ENCODE data around the gene CRYL1.

Gene CRYL1

DNA sequence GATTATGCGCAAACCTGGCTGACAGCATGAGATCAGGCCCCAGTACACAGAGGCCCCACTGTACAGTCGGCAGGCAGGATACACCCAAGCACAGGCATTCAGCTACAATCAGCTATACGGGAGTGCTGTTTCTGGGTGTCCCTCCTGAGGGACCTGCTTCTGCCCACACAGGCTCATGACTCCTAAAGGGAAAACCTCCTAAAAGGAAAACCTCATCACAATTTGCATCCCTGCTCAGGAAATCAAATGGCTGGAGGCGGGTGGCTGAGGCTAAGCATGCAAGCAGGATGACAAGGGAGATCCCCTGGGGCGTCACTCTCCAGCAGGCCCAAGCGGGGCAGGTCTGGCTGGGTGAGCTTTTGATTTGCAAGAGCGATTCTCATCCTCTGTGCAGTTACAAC is 99.8 kb downstream of the CRYL1 start:
- TF ChIP-seq POLR2A (IDR thresholded peaks at IDR 0.05; ENCODE audit: extremely low read depth, insufficient read length) (no peak), MYC (IDR thresholded peaks at IDR 0.05; ENCODE audit: low read depth, low read length) (no peak)
- TF ChIP-seq, protein P1, sequence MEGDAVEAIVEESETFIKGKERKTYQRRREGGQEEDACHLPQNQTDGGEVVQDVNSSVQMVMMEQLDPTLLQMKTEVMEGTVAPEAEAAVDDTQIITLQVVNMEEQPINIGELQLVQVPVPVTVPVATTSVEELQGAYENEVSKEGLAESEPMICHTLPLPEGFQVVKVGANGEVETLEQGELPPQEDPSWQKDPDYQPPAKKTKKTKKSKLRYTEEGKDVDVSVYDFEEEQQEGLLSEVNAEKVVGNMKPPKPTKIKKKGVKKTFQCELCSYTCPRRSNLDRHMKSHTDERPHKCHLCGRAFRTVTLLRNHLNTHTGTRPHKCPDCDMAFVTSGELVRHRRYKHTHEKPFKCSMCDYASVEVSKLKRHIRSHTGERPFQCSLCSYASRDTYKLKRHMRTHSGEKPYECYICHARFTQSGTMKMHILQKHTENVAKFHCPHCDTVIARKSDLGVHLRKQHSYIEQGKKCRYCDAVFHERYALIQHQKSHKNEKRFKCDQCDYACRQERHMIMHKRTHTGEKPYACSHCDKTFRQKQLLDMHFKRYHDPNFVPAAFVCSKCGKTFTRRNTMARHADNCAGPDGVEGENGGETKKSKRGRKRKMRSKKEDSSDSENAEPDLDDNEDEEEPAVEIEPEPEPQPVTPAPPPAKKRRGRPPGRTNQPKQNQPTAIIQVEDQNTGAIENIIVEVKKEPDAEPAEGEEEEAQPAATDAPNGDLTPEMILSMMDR (IDR thresholded peaks at IDR 0.05; ENCODE audit: low read depth, low read length), result no peak
- TF ChIP-seq, protein P2, sequence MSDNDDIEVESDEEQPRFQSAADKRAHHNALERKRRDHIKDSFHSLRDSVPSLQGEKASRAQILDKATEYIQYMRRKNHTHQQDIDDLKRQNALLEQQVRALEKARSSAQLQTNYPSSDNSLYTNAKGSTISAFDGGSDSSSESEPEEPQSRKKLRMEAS (IDR thresholded peaks at IDR 0.05; ENCODE audit: low read depth, low read length), result no peak
- no peak for DNase-seq (ENCODE audit: low read depth)
- H3K4me3 ChIP-seq (ENCODE audit: low read depth, low read length), result no peak overlapping the region

DNA sequence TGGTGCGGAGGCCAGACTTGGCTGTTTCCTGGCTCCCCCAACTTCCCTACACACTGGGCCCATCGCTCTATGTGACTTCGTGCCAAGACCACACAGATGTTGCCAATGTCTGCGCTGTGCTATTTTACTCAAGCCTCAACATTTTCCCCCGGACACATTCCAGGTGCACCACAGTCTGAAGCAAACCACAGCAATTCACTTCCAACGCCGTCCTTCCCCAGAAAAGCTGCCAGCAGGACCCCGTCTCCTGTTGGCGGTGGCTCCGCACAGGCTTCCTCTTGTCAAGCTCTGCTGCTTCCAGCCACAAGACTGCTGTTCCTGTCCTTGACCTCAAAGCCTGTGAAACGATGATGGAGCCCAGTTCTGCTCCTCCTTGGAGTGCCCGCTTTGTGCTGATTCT is 100.7 kb downstream of the CRYL1 start:
- no peak for DNase-seq (ENCODE audit: low read depth)
- H3K4me3 ChIP-seq (ENCODE audit: low read depth, low read length), result no peak overlapping the region
- no peak for TF ChIP-seq POLR2A (IDR thresholded peaks at IDR 0.05; ENCODE audit: extremely low read depth, insufficient read length)
- no peak for TF ChIP-seq MYC (IDR thresholded peaks at IDR 0.05; ENCODE audit: low read depth, low read length)
- TF ChIP-seq, protein P1 (IDR thresholded peaks at IDR 0.05; ENCODE audit: low read depth, low read length), result no peak
- TF ChIP-seq, protein P2 (IDR thresholded peaks at IDR 0.05; ENCODE audit: low read depth, low read length), result no peak

DNA sequence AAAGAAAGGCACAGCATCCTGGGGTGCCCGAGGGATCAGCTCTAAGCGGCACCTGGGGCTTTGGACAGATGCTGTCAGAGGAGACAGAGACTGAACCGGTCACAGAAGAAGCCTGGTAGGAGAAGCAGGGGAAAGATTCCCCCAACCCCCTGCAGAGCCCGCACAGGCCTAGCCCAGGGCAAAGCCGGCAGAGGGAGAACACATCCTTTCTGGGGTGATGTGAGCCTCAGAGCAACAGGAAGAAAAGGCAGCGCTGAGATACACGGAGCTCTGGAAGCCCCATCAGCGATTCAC is 101.2 kb downstream of the CRYL1 start:
- no peak overlapping the region for H3K4me3 ChIP-seq (ENCODE audit: low read depth, low read length)
- no peak for DNase-seq (ENCODE audit: low read depth)
- TF ChIP-seq, protein P2 (IDR thresholded peaks at IDR 0.05; ENCODE audit: low read depth, low read length), result no peak
- TF ChIP-seq POLR2A (IDR thresholded peaks at IDR 0.05; ENCODE audit: extremely low read depth, insufficient read length) (no peak), MYC (IDR thresholded peaks at IDR 0.05; ENCODE audit: low read depth, low read length) (no peak)
- TF ChIP-seq, protein P1 (IDR thresholded peaks at IDR 0.05; ENCODE audit: low read depth, low read length), result no peak

DNA sequence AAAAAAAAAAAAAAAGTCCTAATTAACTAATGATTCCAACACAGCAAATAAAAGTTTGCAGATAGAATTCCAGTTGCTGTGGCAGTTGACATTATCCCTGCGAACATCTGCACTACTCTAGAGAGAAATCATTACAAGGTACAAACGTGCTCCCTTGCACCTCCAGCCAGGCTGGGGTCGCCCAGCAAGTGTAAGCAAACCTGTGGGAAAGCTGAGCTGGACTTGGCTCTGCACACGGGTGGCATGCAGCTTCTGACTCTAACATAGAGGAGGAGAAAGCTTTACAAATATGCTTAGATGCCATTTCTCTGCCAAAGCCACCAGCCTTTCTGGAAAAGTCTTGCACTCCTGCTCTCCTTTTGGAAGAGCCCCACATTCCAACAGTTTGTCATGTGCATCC is 103.3 kb downstream of the CRYL1 start:
- H3K4me3 ChIP-seq (ENCODE audit: low read depth, low read length), result no peak overlapping the region

DNA sequence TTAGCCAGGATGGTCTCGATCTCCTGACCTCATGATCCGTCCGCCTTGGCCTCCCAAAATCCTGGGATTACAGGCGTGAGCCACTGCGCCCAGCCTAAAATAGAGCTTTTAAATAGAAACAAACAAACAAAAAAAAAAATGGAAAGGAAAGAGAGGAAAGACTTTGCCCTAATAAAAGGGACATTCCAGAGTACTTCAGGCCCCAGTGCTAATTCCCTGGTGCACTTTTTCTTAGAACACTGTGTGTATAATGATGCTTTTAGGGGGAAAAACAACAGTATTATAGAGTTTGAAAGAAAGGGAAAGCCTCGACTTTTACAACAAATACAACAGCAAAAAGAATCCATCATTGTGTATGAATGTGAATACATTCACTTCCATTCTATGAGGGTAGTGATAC is 104.7 kb downstream of the CRYL1 start:
- no peak for DNase-seq (ENCODE audit: low read depth)
- TF ChIP-seq POLR2A (IDR thresholded peaks at IDR 0.05; ENCODE audit: extremely low read depth, insufficient read length) (no peak), MYC (IDR thresholded peaks at IDR 0.05; ENCODE audit: low read depth, low read length) (no peak)
- TF ChIP-seq, protein P1 (IDR thresholded peaks at IDR 0.05; ENCODE audit: low read depth, low read length), result no peak
- TF ChIP-seq, protein P2 (IDR thresholded peaks at IDR 0.05; ENCODE audit: low read depth, low read length), result no peak
- no peak overlapping the region for H3K4me3 ChIP-seq (ENCODE audit: low read depth, low read length)

More for the DNA sequence above, 103.3 kb downstream of the CRYL1 start:
- TF ChIP-seq MYC (IDR thresholded peaks at IDR 0.05; ENCODE audit: low read depth, low read length), result no peak
- TF ChIP-seq, protein P1 (IDR thresholded peaks at IDR 0.05; ENCODE audit: low read depth, low read length), result no peak
- TF ChIP-seq POLR2A (IDR thresholded peaks at IDR 0.05; ENCODE audit: extremely low read depth, insufficient read length), result no peak
- TF ChIP-seq, protein P2 (IDR thresholded peaks at IDR 0.05; ENCODE audit: low read depth, low read length), result no peak
- DNase-seq (ENCODE audit: low read depth), result no peak

DNA sequence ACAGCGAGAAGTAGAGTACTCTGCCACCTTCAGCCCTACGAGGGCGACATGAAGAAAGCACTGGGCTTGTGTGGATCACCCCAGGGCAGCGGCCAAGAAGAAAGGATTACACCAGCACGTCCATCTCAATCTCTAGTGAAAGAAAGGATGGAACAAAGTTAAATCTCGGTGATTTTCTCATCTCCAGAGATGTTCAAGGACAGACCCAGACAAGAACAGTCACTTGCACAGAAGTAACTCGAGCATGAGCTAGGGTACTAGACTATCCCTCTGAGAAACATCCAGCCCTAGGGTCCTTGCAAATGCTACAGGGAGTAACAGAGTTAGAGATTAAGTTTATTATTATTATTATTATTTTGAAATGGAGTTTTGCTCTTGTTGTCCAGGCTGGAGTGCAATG is 106.7 kb downstream of the CRYL1 start:
- TF ChIP-seq, protein P2 (IDR thresholded peaks at IDR 0.05; ENCODE audit: low read depth, low read length), result no peak
- TF ChIP-seq POLR2A (IDR thresholded peaks at IDR 0.05; ENCODE audit: extremely low read depth, insufficient read length) (no peak), MYC (IDR thresholded peaks at IDR 0.05; ENCODE audit: low read depth, low read length) (no peak)
- TF ChIP-seq, protein P1 (IDR thresholded peaks at IDR 0.05; ENCODE audit: low read depth, low read length), result no peak
- H3K4me3 ChIP-seq (ENCODE audit: low read depth, low read length), result no peak overlapping the region
- DNase-seq (ENCODE audit: low read depth), result no peak

Measured in NB4 (cell line).